GM12878 (cell line): Measurements from ENCODE around the gene EXOC4. TPM values are rescaled to one million over a fixed set of nuclear protein-coding genes. Genes with fewer than 3 reads are reported as not detected.

Source experiments
- ATAC-seq: fragments of 200-7000 bp; cut with Tn5 transposase; 3 replicates; pipeline ENCODE4 v1.9.1; 2020; ENCODE audit warnings: mild to moderate bottlenecking, moderate library complexity
- BruUV-seq: library from RNA; stranded (reverse); fragments of 400-500 nt; replicated peaks from 2 replicates; lab custom pipeline; 2021; lab: Mats Ljungman, UMichigan
- CTCF ChIA-PET: fragments of 300-600 bp; sonication (Branson Sonifier 250); formaldehyde crosslinking; extraction: SDS; loops from one replicate; lab custom pipeline; 2021; ENCODE audit warnings: inconsistent platforms; lab: Yijun Ruan, JAX
- POLR2A ChIA-PET: fragments of 350-600 bp; formaldehyde crosslinking; extraction: SDS; loops from one replicate; lab custom pipeline; 2021; ENCODE audit warnings: inconsistent platforms; lab: Charles Lee
- RAD21 ChIA-PET: fragments of 300-600 bp; sonication (Branson Sonifier 250); formaldehyde crosslinking; loops from one replicate; lab custom pipeline; 2023; ENCODE audit warnings: antibody characterized with exemption; ENCODE audit not compliant: unreplicated experiment; lab: Charles Lee
- SMC1A ChIA-PET: fragments of 300-600 bp; sonication (Branson Sonifier 250); formaldehyde crosslinking; loops from one replicate; lab custom pipeline; 2023; ENCODE audit not compliant: unreplicated experiment, uncharacterized antibody; lab: Charles Lee
- DNase-seq: peaks from one replicate; pipeline ENCODE4 v3.0.0-alpha.2; 2011; ENCODE audit warnings: low read depth, low spot score
- FAIRE-seq: peaks from 3 replicates; lab custom pipeline; 2011; peaks lifted over from hg19 to GRCh38; lab: Jason Lieb, UNC
- H2AFZ ChIP-seq: 2 replicates; pipeline ENCODE4 v1.6.0; 2011; ENCODE audit warnings: low read depth, low read length, control low read depth; ENCODE audit not compliant: control insufficient read depth
- H3K27ac ChIP-seq: 2 replicates; pipeline ENCODE4 v1.5.1; 2011; ENCODE audit warnings: control low read depth; ENCODE audit not compliant: control insufficient read depth, insufficient read depth
- H3K27me3 ChIP-seq, 2 experiments: replicated peaks in 1 of 2; 2 replicates each; pipeline versions ENCODE4 v1.6.0 to v1.6.1; 2011; ENCODE audit warnings: low read length in 1 of 2; ENCODE audit not compliant: control insufficient read depth in 2 of 2, insufficient read depth in 2 of 2
- H3K36me3 ChIP-seq, 2 experiments: 2 replicates each; pipeline ENCODE4 v1.5.1; 2011; ENCODE audit warnings: low read length in 1 of 2; ENCODE audit not compliant: control insufficient read depth in 2 of 2, insufficient read depth in 2 of 2
- H3K4me1 ChIP-seq: 2 replicates; pipeline ENCODE4 v1.6.1; 2011; ENCODE audit warnings: mild to moderate bottlenecking, low read length, moderate library complexity, mixed read lengths; ENCODE audit not compliant: control insufficient read depth, insufficient read depth
- H3K4me2 ChIP-seq: 2 replicates; pipeline ENCODE4 v1.6.0; 2011; ENCODE audit warnings: control low read depth; ENCODE audit not compliant: control insufficient read depth, insufficient read depth
- H3K4me3 ChIP-seq: fragments of 200-600 bp; sonication (generic); 2 replicates; pipeline ENCODE4 v1.5.1; 2016
- H3K79me2 ChIP-seq: 2 replicates; pipeline ENCODE4 v1.6.0; 2011; ENCODE audit warnings: low read length; ENCODE audit not compliant: control insufficient read depth, insufficient read depth
- H3K9ac ChIP-seq: 2 replicates; pipeline ENCODE4 v1.8.0; 2011; ENCODE audit warnings: low read length, control low read depth, mixed read lengths; ENCODE audit not compliant: control insufficient read depth, insufficient read depth
- H3K9me3 ChIP-seq: replicated peaks from 3 replicates; pipeline ENCODE4 v1.5.1; 2011; ENCODE audit warnings: mild to moderate bottlenecking, low read length; ENCODE audit not compliant: control insufficient read depth, insufficient read depth
- H4K20me1 ChIP-seq: 2 replicates; pipeline ENCODE4 v1.6.0; 2011; ENCODE audit not compliant: control insufficient read depth, insufficient read depth
- BMI1 ChIP-seq: fragments of 450-650 bp; IDR thresholded peaks from 2 replicates; pipeline ENCODE4 v1.6.1; 2016; ENCODE audit warnings: mild to moderate bottlenecking, moderate library complexity, borderline replicate concordance
- BRCA1 ChIP-seq: IDR thresholded peaks from 2 replicates; pipeline ENCODE4 v1.6.1; 2011; ENCODE audit warnings: low read depth, low read length, improper control_type of control experiment
- FOXK2 ChIP-seq: fragments of 450-650 bp; IDR thresholded peaks from 2 replicates; pipeline ENCODE4 v1.6.1; 2017; ENCODE audit warnings: mild to moderate bottlenecking, moderate library complexity
- HDGF ChIP-seq: fragments of 450-650 bp; IDR thresholded peaks from 2 replicates; pipeline ENCODE4 v1.6.1; 2016; ENCODE audit warnings: antibody characterized with exemption
- LARP7 ChIP-seq: fragments of 450-650 bp; IDR thresholded peaks from 2 replicates; pipeline ENCODE4 v1.6.1; 2017; ENCODE audit warnings: mild to moderate bottlenecking
- MTA3 ChIP-seq: IDR thresholded peaks from 2 replicates; pipeline ENCODE4 v1.6.1; 2012; ENCODE audit warnings: low read length, inconsistent platforms, borderline replicate concordance
- MYB ChIP-seq: fragments of 150-350 bp; IDR thresholded peaks from 2 replicates; pipeline ENCODE4 v1.6.1; 2014; ENCODE audit warnings: mild to moderate bottlenecking, low read depth, low read length, borderline replicate concordance
- PAX8 ChIP-seq: fragments of 450-650 bp; IDR thresholded peaks from 2 replicates; pipeline ENCODE4 v1.6.1; 2017; ENCODE audit warnings: mild to moderate bottlenecking, moderate library complexity
- RFX5 ChIP-seq: IDR thresholded peaks from 2 replicates; pipeline ENCODE4 v1.6.1; 2011; ENCODE audit warnings: low read depth, low read length, improper control_type of control experiment
- SIN3A ChIP-seq: IDR thresholded peaks from 2 replicates; pipeline ENCODE4 v1.6.1; 2012; ENCODE audit warnings: low read depth, low read length, improper control_type of control experiment
- WGBS: methylation state at CpG from one replicate; pipeline ENCODE4 v1.1.6; 2016; ENCODE audit warnings: low lambda C conversion rate; ENCODE audit not compliant: insufficient replicate concordance, insufficient coverage; ENCODE audit errors: missing lambda C conversion rate; 5-methylcytosine and 5-hydroxymethylcytosine counted together
- in situ Hi-C: fragments of 300-500 bp; cut with MboI; formaldehyde crosslinking; loops from 9 replicates; pipeline ENCODE4 v1.14.3; 2018; ENCODE audit warnings: mixed read lengths
- intact Hi-C: fragments of 100-400 bp; cut with micrococcal nuclease; formaldehyde crosslinking; loops from one replicate; pipeline ENCODE4 v1.14.2; 2022; ENCODE audit not compliant: unreplicated experiment
- polyA plus RNA-seq, 11 experiments: library from polyadenylated mRNA; depleted of rRNA in 4 of 11; unstranded in 6 of 11; stranded (reverse) in 5 of 11; fragments of >200 nt; fragmentation: Nextera tagmentation in 4 of 11; fragmentation: Illumina TruSeq in 1 of 11; extraction: Ambion mirVana in 4 of 11; extraction: Trizol in 1 of 11; gene quantifications; 1 replicate in 1 of 11; 2 replicates in 10 of 11; pipeline versions ENCODE4 v1.2.1 to v1.2.3, GENCODE V29; 2011 to 2016; ENCODE audit warnings: inconsistent platforms in 2 of 11, missing spikeins in 2 of 11, low read depth in 1 of 11
- total RNA-seq, 4 experiments: library from RNA; depleted of rRNA in 3 of 4; stranded (reverse); fragments of >200 nt in 3 of 4; fragmentation: Illumina TruSeq in 1 of 4; extraction: Trizol in 1 of 4; gene quantifications; 2 replicates each; pipeline versions ENCODE4 v1.2.1 to v1.2.3, GENCODE V29; 2013 to 2021
- TF ChIP-seq, protein P1 (sequence below): IDR thresholded peaks from 2 replicates; pipeline ENCODE4 v1.6.1; 2012; ENCODE audit warnings: low read depth, low read length, improper control_type of control experiment
- TF ChIP-seq, protein P2 (sequence below): IDR thresholded peaks from 2 replicates; pipeline ENCODE4 v1.6.1; 2012; ENCODE audit warnings: low read depth, low read length, improper control_type of control experiment

The EXOC4 gene
- total and polyA plus RNA-seq, 10 of the 15 experiments (the other 5 are each of a cell fraction or from before 2014, with no cell fraction given) = 13.2 to 44.5 (median 29.6) TPM

DNA sequence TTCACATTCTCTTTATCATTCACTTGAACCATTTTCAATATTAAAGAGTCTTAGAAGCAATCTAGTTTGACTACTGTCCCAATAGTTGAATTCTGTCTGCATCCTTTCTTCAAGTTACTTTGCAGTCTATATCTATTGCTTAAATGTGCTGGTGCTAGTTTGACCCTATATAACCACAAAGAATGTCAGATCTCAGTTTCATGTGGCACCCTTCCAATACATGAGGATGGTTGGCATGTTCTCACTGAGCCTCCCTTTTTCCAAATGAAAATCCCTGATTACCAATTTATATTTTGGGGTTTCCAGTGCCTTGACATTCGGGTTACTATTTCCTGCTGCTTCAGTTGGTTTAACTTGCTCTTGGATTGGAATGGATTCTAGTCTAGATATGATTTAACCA lies 292.7 kb downstream of the EXOC4 start:
- ATAC-seq (no peak), DNase-seq (no peak), FAIRE-seq (no peak)
- Histone ChIP-seq H3K9ac (no peak overlapping the region), H3K4me1 (no peaks in the 10 kb centered on the region), H3K4me3 (no peak overlapping the region), H3K4me2 (no peak overlapping the region), H3K36me3 (no peaks in the 10 kb centered on the region), H3K9me3 (no peaks in the 10 kb centered on the region), H3K27ac (no peak overlapping the region), H3K79me2 (no peaks in the 10 kb centered on the region), H3K27me3 (no peaks in the 10 kb centered on the region), H2AFZ (no peak overlapping the region), H4K20me1 (no peaks in the 10 kb centered on the region)
- 100% methylated on average over 1 of the region's 1 CpG for WGBS
- ChIA-PET POLR2A (no interaction called here), CTCF (interaction anchor here (1.4 kb wide), 1 partner anchor 44 kb away, joined by 3 read pairs; no protein-coding TSS in a partner anchor), SMC1A (no interaction called here), RAD21 (no interaction called here)
- TF ChIP-seq, protein P1, sequence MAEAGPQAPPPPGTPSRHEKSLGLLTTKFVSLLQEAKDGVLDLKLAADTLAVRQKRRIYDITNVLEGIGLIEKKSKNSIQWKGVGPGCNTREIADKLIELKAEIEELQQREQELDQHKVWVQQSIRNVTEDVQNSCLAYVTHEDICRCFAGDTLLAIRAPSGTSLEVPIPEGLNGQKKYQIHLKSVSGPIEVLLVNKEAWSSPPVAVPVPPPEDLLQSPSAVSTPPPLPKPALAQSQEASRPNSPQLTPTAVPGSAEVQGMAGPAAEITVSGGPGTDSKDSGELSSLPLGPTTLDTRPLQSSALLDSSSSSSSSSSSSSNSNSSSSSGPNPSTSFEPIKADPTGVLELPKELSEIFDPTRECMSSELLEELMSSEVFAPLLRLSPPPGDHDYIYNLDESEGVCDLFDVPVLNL = no peak
- TF ChIP-seq MTA3 (no peak), RFX5 (no peak)
- TF ChIP-seq, protein P2, sequence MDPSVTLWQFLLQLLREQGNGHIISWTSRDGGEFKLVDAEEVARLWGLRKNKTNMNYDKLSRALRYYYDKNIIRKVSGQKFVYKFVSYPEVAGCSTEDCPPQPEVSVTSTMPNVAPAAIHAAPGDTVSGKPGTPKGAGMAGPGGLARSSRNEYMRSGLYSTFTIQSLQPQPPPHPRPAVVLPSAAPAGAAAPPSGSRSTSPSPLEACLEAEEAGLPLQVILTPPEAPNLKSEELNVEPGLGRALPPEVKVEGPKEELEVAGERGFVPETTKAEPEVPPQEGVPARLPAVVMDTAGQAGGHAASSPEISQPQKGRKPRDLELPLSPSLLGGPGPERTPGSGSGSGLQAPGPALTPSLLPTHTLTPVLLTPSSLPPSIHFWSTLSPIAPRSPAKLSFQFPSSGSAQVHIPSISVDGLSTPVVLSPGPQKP = no peak
- BruUV-seq = no TSS peak
- intact Hi-C loops = no loop called here
- in situ Hi-C loops = no loop called here

DNA sequence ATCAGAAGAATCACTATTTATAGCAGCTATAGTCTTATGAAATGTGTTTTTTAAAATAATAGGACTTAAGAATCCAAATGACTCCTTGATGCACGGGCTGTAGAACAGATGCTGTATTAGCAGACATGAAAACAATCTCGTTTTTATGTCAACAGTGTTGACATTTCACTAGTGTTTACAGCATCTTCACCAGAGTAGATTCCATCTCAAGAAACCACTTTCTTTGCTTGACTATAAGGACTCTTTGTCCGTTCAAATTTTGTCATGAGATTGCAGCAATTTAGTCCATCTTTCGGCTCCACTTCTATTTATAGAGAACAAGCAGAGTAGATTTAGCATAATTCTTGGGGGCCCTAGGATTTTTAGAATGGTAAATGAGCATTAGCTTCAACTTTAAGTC lies 295.1 kb downstream of the EXOC4 start:
- no peak for TF ChIP-seq PAX8
- no peak for TF ChIP-seq SIN3A
- no peak for TF ChIP-seq BRCA1
- TF ChIP-seq BMI1 = no peak
- TF ChIP-seq MYB = no peak
- TF ChIP-seq FOXK2 = no peak
- TF ChIP-seq LARP7 = no peak
- no peak for TF ChIP-seq HDGF
- H3K27ac ChIP-seq = no peak overlapping the region
- no peaks in the 10 kb centered on the region for H3K27me3 ChIP-seq
- DNase-seq (no peak), ATAC-seq (no peak), FAIRE-seq (no peak)
- H3K4me1 ChIP-seq = no peaks in the 10 kb centered on the region
- H3K79me2 ChIP-seq = no peaks in the 10 kb centered on the region
- 89% methylated on average over 4 of the region's 4 CpGs for WGBS
- in situ Hi-C loops (no loop called here), intact Hi-C loops (no loop called here)
- RAD21 ChIA-PET = no interaction called here
- H3K4me2 ChIP-seq = no peak overlapping the region
- no peaks in the 10 kb centered on the region for H3K9me3 ChIP-seq
- H3K9ac ChIP-seq = no peak overlapping the region
- H2AFZ ChIP-seq = no peak overlapping the region
- no TSS peak for BruUV-seq
- no peaks in the 10 kb centered on the region for H4K20me1 ChIP-seq
- POLR2A ChIA-PET = interaction anchor here (0.6 kb wide), 1 partner anchor 43 kb away, joined by 3 read pairs; no protein-coding TSS in a partner anchor
- SMC1A ChIA-PET = no interaction called here
- H3K4me3 ChIP-seq = no peak overlapping the region
- CTCF ChIA-PET = no interaction called here
- H3K36me3 ChIP-seq = no peaks in the 10 kb centered on the region
